ENCODE measurements around the gene TEX101.

GRCh38 chr19:43416951-43417623 is 2.4 kb downstream of the TEX101 start:
- TF ChIP-seq CTCF (IDR thresholded peaks at IDR 0.05): no peak
- no peak for TF ChIP-seq POLR2A (IDR thresholded peaks at IDR 0.05)
- no peak for TF ChIP-seq POLR2AphosphoS5 (IDR thresholded peaks at IDR 0.05; ENCODE audit: insufficient read depth in 1 of 2, low read depth in 1 of 2)

Measured in vagina (tissue), 2 donors.